ENCODE data around the gene LMF1.

The LMF1 gene

GRCh38 chr16:848510-849253, 122.1 kb downstream of the LMF1 start:
- Mint-ChIP-seq H3K36me3 (ENCODE audit: low read depth) (peaks cover 4% of the 10 kb centered on the region), H3K27me3 (ENCODE audit: low read depth) (no peaks in the 10 kb centered on the region), H3K9me3 (peaks cover 13% of the 10 kb centered on the region), H3K4me3 (no peak overlapping the region), H3K27ac (no peak overlapping the region), H3K4me1 (ENCODE audit: low read depth) (no peaks in the 10 kb centered on the region)
- no peak for DNase-seq (ENCODE audit: low spot score)

GRCh38 chr16:847681-848445, 122.9 kb downstream of the LMF1 start:
- Mint-ChIP-seq H3K27me3 (ENCODE audit: low read depth) (no peaks in the 10 kb centered on the region), H3K9me3 (peaks cover 13% of the 10 kb centered on the region), H3K4me3 (no peak overlapping the region), H3K27ac (no peak overlapping the region), H3K4me1 (ENCODE audit: low read depth) (no peaks in the 10 kb centered on the region), H3K36me3 (ENCODE audit: low read depth) (peaks cover 4% of the 10 kb centered on the region)
- DNase-seq (ENCODE audit: low spot score), result no peak

DNA sequence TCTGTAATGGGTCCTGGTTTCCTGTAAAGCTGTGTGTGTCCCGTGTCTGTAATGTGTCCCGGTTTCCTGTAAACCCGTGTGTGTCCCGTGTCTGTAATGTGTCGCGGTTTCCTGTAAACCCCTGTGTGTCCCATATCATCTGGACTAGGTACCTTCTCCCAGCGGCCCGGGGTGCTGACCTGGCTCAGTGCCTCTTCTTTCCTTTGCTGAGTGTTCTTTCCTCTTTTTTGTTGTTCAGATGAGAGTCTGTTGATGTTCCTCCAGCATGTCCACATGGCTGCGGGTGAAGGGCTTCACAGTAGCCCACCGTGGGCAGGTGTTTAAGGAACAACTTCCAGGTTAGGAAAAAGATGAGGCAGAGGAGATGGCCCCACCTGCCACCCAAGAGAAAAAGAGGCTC, 123.6 kb downstream of the LMF1 start:
- DNase-seq (ENCODE audit: low spot score), result no peak
- peaks cover 4% of the 10 kb centered on the region for H3K36me3 Mint-ChIP-seq (ENCODE audit: low read depth)
- H3K27me3 Mint-ChIP-seq (ENCODE audit: low read depth), result no peaks in the 10 kb centered on the region
- no peak overlapping the region for H3K4me3 Mint-ChIP-seq
- peaks cover 13% of the 10 kb centered on the region for H3K9me3 Mint-ChIP-seq
- H3K27ac Mint-ChIP-seq, result no peak overlapping the region
- no peaks in the 10 kb centered on the region for H3K4me1 Mint-ChIP-seq (ENCODE audit: low read depth)

- Mint-ChIP-seq H3K27me3 (ENCODE audit: low read depth) (no peaks in the 10 kb centered on the region), H3K4me3 (no peak overlapping the region), H3K27ac (no peak overlapping the region), H3K36me3 (ENCODE audit: low read depth) (peaks cover 4% of the 10 kb centered on the region), H3K4me1 (ENCODE audit: low read depth) (no peaks in the 10 kb centered on the region), H3K9me3 (peaks cover 7% of the 10 kb centered on the region)
- no peak for DNase-seq (ENCODE audit: low spot score)
Observed at GRCh38 chr16:845351-845745, 125.4 kb downstream of the LMF1 start.

GRCh38 chr16:844638-845350, 126.0 kb downstream of the LMF1 start:
- no peak for DNase-seq (ENCODE audit: low spot score)
- no peak overlapping the region for H3K27ac Mint-ChIP-seq
- H3K27me3 Mint-ChIP-seq (ENCODE audit: low read depth), result no peaks in the 10 kb centered on the region
- peaks cover 2% of the 10 kb centered on the region for H3K9me3 Mint-ChIP-seq
- H3K4me3 Mint-ChIP-seq, result no peak overlapping the region
- no peaks in the 10 kb centered on the region for H3K4me1 Mint-ChIP-seq (ENCODE audit: low read depth)
- H3K36me3 Mint-ChIP-seq (ENCODE audit: low read depth), result no peaks in the 10 kb centered on the region

GRCh38 chr16:843771-844170, 127.0 kb downstream of the LMF1 start:
- no peaks in the 10 kb centered on the region for H3K36me3 Mint-ChIP-seq (ENCODE audit: low read depth)
- H3K4me3 Mint-ChIP-seq, result no peak overlapping the region
- no peak overlapping the region for H3K27ac Mint-ChIP-seq
- DNase-seq (ENCODE audit: low spot score), result no peak
- H3K9me3 Mint-ChIP-seq, result no peaks in the 10 kb centered on the region
- H3K27me3 Mint-ChIP-seq (ENCODE audit: low read depth), result no peaks in the 10 kb centered on the region
- no peaks in the 10 kb centered on the region for H3K4me1 Mint-ChIP-seq (ENCODE audit: low read depth)

GRCh38 chr16:842711-843560, 127.8 kb downstream of the LMF1 start:
- H3K9me3 Mint-ChIP-seq, result peaks cover 3% of the 10 kb centered on the region
- no peaks in the 10 kb centered on the region for H3K27me3 Mint-ChIP-seq (ENCODE audit: low read depth)
- H3K4me3 Mint-ChIP-seq, result no peak overlapping the region
- DNase-seq (ENCODE audit: low spot score), result no peak
- H3K4me1 Mint-ChIP-seq (ENCODE audit: low read depth), result no peaks in the 10 kb centered on the region
- no peak overlapping the region for H3K27ac Mint-ChIP-seq
- H3K36me3 Mint-ChIP-seq (ENCODE audit: low read depth), result no peaks in the 10 kb centered on the region

- DNase-seq (ENCODE audit: low spot score), result no peak
- Mint-ChIP-seq H3K27ac (no peak overlapping the region), H3K27me3 (ENCODE audit: low read depth) (no peaks in the 10 kb centered on the region), H3K4me1 (ENCODE audit: low read depth) (no peaks in the 10 kb centered on the region), H3K4me3 (no peak overlapping the region), H3K36me3 (ENCODE audit: low read depth) (no peaks in the 10 kb centered on the region), H3K9me3 (peaks cover 4% of the 10 kb centered on the region)
Observed at GRCh38 chr16:842061-842476, 128.7 kb downstream of the LMF1 start.

GRCh38 chr16:841455-842060, 129.2 kb downstream of the LMF1 start:
- no peak overlapping the region for H3K4me3 Mint-ChIP-seq
- H3K9me3 Mint-ChIP-seq, result peaks cover 9% of the 10 kb centered on the region
- H3K27ac Mint-ChIP-seq, result no peak overlapping the region
- no peaks in the 10 kb centered on the region for H3K4me1 Mint-ChIP-seq (ENCODE audit: low read depth)
- no peaks in the 10 kb centered on the region for H3K27me3 Mint-ChIP-seq (ENCODE audit: low read depth)
- no peaks in the 10 kb centered on the region for H3K36me3 Mint-ChIP-seq (ENCODE audit: low read depth)
- no peak for DNase-seq (ENCODE audit: low spot score)

GRCh38 chr16:840561-841454, 130.0 kb downstream of the LMF1 start:
- H3K27ac Mint-ChIP-seq, result no peak overlapping the region
- H3K27me3 Mint-ChIP-seq (ENCODE audit: low read depth), result no peaks in the 10 kb centered on the region
- no peak for DNase-seq (ENCODE audit: low spot score)
- no peaks in the 10 kb centered on the region for H3K36me3 Mint-ChIP-seq (ENCODE audit: low read depth)
- no peaks in the 10 kb centered on the region for H3K4me1 Mint-ChIP-seq (ENCODE audit: low read depth)
- peaks cover 14% of the 10 kb centered on the region for H3K9me3 Mint-ChIP-seq
- no peak overlapping the region for H3K4me3 Mint-ChIP-seq

- Mint-ChIP-seq H3K36me3 (ENCODE audit: low read depth) (no peaks in the 10 kb centered on the region), H3K9me3 (peaks cover 14% of the 10 kb centered on the region), H3K27ac (no peak overlapping the region), H3K4me1 (ENCODE audit: low read depth) (no peaks in the 10 kb centered on the region), H3K4me3 (no peak overlapping the region), H3K27me3 (ENCODE audit: low read depth) (no peaks in the 10 kb centered on the region)
- no peak for DNase-seq (ENCODE audit: low spot score)
Observed at GRCh38 chr16:839643-840408, 131.0 kb downstream of the LMF1 start.

DNA sequence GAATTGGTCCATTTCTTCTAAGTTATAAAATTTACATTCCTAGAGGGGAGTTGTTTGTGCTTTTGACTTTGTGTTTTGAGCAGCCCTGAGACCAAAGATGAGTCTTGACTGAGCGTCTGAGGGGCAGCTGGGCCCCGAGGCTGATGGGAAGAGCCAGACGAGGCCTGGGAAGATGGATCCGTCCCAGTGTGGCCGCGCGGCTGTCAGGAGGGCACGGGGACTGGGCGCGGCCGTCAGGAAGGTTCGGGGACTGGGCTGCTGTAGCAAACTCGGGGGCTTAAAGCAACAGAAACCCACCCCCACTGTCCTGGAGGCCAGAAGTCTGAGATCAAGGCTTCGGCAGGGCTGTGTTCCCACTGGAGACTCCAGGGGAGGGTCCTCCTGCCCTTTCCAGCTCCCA, 132.0 kb downstream of the LMF1 start:
- Mint-ChIP-seq H3K27me3 (ENCODE audit: low read depth) (no peaks in the 10 kb centered on the region), H3K4me1 (ENCODE audit: low read depth) (no peaks in the 10 kb centered on the region), H3K4me3 (no peak overlapping the region), H3K27ac (no peak overlapping the region), H3K36me3 (ENCODE audit: low read depth) (no peaks in the 10 kb centered on the region), H3K9me3 (peaks cover 14% of the 10 kb centered on the region)
- DNase-seq (ENCODE audit: low spot score), result no peak
